Stomach smooth muscle (tissue), 2 donors: ENCODE measurements around the gene C1R.

ENCODE experiments used
- H3K27ac ChIP-seq: one replicate; pipeline ENCODE4 v1.7.0; 2013; ENCODE audit warnings: mild to moderate bottlenecking, low read length, inconsistent platforms
- H3K27me3 ChIP-seq, 2 donors: one replicate each; pipeline ENCODE4 v1.7.0; 2013; ENCODE audit warnings: low read length in 2 of 2; ENCODE audit not compliant: insufficient read depth in 2 of 2, control insufficient read depth in 1 of 2
- H3K36me3 ChIP-seq, 2 donors: one replicate each; pipeline ENCODE4 v1.7.0; 2013; ENCODE audit warnings: low read length in 2 of 2; ENCODE audit not compliant: control insufficient read depth in 2 of 2, insufficient read depth in 2 of 2
- H3K4me1 ChIP-seq: one replicate; pipeline ENCODE4 v1.7.0; 2013; ENCODE audit warnings: low read length; ENCODE audit not compliant: control insufficient read depth, insufficient read depth
- H3K4me3 ChIP-seq, 2 donors: one replicate each; pipeline ENCODE4 v1.7.0; 2013; ENCODE audit warnings: low read length in 2 of 2
- H3K9ac ChIP-seq, 2 donors: one replicate each; pipeline ENCODE4 v1.7.0; 2013; ENCODE audit warnings: low read length in 2 of 2, mild to moderate bottlenecking in 1 of 2
- H3K9me3 ChIP-seq, 2 donors: one replicate each; pipeline ENCODE4 v1.7.0; 2013; ENCODE audit warnings: low read length in 2 of 2; ENCODE audit not compliant: control insufficient read depth in 2 of 2
- donor health status: healthy.
- donor health status: Pancreatic carcinoma.

Gene C1R

GRCh38 chr12:7096979-7097378 is 4.7 kb upstream of the C1R start:
- Histone ChIP-seq H3K27ac (no peak overlapping the region), H3K9ac (no peak overlapping the region)

DNA sequence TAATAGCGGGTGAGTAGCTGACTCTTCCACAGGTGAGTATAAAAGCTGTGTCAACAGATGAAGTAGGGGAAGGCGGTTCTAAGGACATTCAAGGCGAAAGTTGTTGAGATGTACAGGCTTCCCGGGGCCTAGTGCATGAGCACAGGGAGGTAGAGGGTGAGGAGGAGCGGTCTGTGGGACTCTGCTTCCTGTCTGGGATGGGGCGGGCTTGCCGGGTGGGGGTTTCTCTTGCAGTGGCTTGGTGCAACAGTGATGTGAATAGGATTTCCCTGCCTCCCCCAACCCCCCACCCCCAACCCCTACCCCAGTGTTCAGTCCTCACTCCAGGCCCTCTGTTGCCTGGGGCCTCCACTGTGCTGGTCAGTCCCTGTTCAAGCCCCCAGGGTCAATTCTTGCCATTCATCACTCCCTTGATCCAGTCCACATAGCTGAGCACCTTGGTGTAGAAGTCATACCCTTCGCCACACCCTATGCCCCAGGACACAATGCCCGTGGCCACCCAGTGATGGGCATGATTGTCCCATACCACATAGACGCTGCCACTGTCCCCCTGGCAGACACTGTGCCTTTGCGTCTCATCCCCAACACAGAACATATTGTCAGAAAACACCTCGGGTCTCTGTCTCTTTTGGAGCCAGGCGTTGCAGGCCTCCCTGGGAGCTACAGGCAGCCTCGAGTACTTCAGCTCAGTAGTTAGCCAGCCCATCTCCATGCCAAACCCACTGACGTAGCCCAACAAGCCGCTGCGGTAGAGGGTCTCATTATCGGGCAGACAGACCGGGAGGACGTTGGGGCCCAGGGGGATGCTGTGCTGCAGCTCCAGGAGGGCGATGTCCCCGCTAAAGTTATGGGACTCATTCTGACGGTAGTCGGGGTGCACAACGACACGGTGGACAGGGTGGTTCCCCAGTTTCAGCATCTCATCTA is 4.0 kb upstream of the C1R start:
- no peaks in the 10 kb centered on the region for H3K9me3 ChIP-seq
- H3K27ac ChIP-seq, result no peak overlapping the region
- no peak overlapping the region for H3K9ac ChIP-seq
- H3K4me3 ChIP-seq, result no peak overlapping the region
- H3K4me1 ChIP-seq, result peaks cover 19% of the 10 kb centered on the region
- H3K27me3 ChIP-seq, result no peaks in the 10 kb centered on the region
- peaks cover 4 to 12% of the 10 kb centered on the region in 2 donors for H3K36me3 ChIP-seq

More at GRCh38 chr12:7096979-7097378, 4.7 kb upstream of the C1R start:
- H3K27me3 ChIP-seq, result no peaks in the 10 kb centered on the region
- H3K4me1 ChIP-seq, result peaks cover 15% of the 10 kb centered on the region
- no peaks in the 10 kb centered on the region for H3K9me3 ChIP-seq
- H3K4me3 ChIP-seq, result no peak overlapping the region
- peaks cover 4 to 16% of the 10 kb centered on the region in 2 donors for H3K36me3 ChIP-seq

GRCh38 chr12:7093892-7094291 is 1.6 kb upstream of the C1R start:
- no peak overlapping the region for H3K27ac ChIP-seq
- peaks cover 36% of the 10 kb centered on the region for H3K4me1 ChIP-seq
- H3K27me3 ChIP-seq, result no peaks in the 10 kb centered on the region
- H3K9ac ChIP-seq, result peak overlapping the region in 1 of 2 donors; percentile 10
- H3K9me3 ChIP-seq, result no peaks in the 10 kb centered on the region
- peaks cover 5 to 11% of the 10 kb centered on the region in 2 donors for H3K36me3 ChIP-seq
- no peak overlapping the region for H3K4me3 ChIP-seq

- Histone ChIP-seq H3K4me3 (no peak overlapping the region), H3K27me3 (no peaks in the 10 kb centered on the region), H3K9me3 (no peaks in the 10 kb centered on the region), H3K36me3 (peaks cover 9 to 14% of the 10 kb centered on the region in 2 donors), H3K9ac (peak overlapping the region in 1 of 2 donors; percentile 10), H3K27ac (no peak overlapping the region), H3K4me1 (peaks cover 36% of the 10 kb centered on the region)
Observed at GRCh38 chr12:7093486-7093885, 1.2 kb upstream of the C1R start.

DNA sequence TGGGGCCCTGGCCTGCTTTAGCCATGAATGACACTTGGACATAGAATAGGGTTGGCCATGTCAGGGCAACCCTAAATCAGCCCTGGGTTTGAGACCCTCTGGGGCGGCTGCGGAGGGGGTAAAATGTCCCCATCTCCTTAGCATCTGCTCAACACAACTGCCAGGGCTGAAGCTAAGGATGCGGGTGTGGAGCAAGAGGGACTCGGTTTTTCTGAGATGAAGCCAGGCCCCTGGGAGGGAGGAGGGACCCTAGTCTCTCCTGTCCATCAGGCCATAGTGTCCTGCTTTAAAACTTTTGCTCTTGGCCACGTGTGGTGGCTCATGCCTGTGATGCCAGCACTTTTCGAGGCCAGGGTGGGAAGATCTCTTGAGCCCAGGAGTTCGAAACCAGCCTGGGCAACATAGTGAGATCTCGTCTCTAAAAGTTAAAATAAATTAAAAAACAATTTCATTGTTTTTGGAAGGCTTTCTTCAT is 778 bp upstream of the C1R start:
- Histone ChIP-seq H3K27me3 (no peaks in the 10 kb centered on the region), H3K9ac (peak overlapping the region; percentile 85 to 90), H3K9me3 (no peaks in the 10 kb centered on the region), H3K36me3 (peaks cover 10 to 14% of the 10 kb centered on the region in 2 donors), H3K4me1 (peaks cover 36% of the 10 kb centered on the region), H3K27ac (peak overlapping the region; percentile 81), H3K4me3 (peak overlapping the region in 1 of 2 donors; percentile 87)

DNA sequence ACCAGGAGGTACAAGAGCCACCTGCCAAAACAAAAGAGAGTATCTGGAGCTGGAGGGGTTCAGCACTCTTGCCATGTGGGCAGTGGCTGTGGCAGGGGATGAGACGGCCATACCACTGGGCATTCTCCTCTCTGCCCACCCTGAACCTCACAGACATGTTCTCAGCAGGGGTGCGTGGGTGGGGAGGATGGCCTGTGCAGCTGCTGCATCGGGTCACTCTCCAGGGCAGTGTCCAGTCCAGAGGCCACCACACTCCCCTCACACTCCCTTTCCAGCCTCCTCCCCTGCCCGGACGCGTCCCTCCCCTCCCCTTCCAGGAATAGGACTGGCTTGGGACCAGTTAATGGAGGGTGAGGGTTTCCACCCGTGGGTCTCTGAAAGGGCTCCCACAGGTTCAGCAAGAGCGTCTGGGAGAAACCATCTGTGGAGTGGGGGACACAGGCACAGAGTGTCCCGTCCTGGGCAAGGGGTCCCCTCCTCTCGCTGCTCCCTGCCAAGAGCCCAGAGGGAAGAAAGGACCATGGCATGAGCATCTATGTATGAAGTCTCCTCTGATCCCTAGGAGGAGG is 501 bp downstream of the C1R start:
- no peaks in the 10 kb centered on the region for H3K9me3 ChIP-seq
- H3K9ac ChIP-seq, result peak overlapping the region; percentile 85 to 90
- peaks cover 36% of the 10 kb centered on the region for H3K4me1 ChIP-seq
- peak overlapping the region; percentile 87 to 91 for H3K4me3 ChIP-seq
- H3K36me3 ChIP-seq, result peaks cover 10 to 20% of the 10 kb centered on the region in 2 donors
- no peaks in the 10 kb centered on the region for H3K27me3 ChIP-seq
- peak overlapping the region; percentile 81 for H3K27ac ChIP-seq

DNA sequence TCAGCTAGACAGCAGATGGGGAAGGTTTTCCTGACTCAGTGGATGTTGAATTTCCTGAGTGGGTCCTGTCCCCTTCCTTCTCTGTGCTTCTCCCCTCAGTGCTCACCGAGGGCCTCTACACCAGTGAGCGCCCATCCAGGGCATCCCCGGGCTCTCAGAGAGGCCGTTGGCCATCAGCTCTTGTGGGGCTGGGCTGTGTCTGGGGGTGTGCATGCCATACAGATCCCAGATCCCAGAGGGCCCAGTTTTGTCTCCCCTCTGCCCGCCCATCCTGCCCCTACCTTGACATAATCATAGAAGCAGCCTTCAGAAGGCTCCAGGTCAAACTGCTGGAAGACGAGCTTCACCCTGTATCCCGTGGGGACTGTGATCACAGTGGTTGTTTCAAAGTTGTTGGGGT is 1.1 kb downstream of the C1R start:
- Histone ChIP-seq H3K9me3 (no peaks in the 10 kb centered on the region), H3K27ac (peak overlapping the region; percentile 81), H3K9ac (peak overlapping the region; percentile 85 to 90), H3K27me3 (no peaks in the 10 kb centered on the region), H3K36me3 (peaks cover 16 to 25% of the 10 kb centered on the region in 2 donors), H3K4me3 (peak overlapping the region; percentile 87 to 91), H3K4me1 (peaks cover 36% of the 10 kb centered on the region)

- Histone ChIP-seq H3K4me3 (peak overlapping the region; percentile 40 to 87), H3K36me3 (peaks cover 23 to 33% of the 10 kb centered on the region in 2 donors), H3K27ac (peak overlapping the region; percentile 81), H3K9ac (peak overlapping the region; percentile 36 to 85), H3K27me3 (no peaks in the 10 kb centered on the region), H3K9me3 (no peaks in the 10 kb centered on the region), H3K4me1 (peaks cover 36% of the 10 kb centered on the region)
Observed at GRCh38 chr12:7090222-7090998, 1.8 kb downstream of the C1R start.

GRCh38 chr12:7089196-7089871 is 2.9 kb downstream of the C1R start:
- Histone ChIP-seq H3K27ac (no peak overlapping the region), H3K4me1 (peaks cover 36% of the 10 kb centered on the region), H3K9me3 (no peaks in the 10 kb centered on the region), H3K4me3 (peak overlapping the region in 1 of 2 donors; percentile 87), H3K9ac (no peak overlapping the region), H3K36me3 (peaks cover 33 to 42% of the 10 kb centered on the region in 2 donors), H3K27me3 (no peaks in the 10 kb centered on the region)

DNA sequence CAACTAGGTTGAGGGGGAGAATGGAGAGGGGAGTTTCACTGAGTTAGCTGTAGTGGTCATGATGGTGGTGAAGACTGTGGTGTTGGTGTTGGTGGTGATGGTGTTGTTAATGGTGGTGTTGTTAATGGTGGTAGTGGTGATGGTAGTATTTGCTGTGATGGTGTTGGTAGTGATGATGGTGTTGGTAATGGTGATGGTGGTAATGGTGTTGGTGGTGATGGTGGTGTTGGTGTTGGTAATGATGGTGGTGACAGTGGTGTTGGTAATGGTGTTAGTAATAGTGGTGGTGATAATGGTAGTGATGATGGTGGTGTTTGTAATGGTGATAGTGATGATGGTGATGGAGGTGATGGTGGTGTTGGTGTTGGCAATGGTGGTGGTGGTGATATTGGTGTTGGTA is 9.1 kb downstream of the C1R start:
- H3K36me3 ChIP-seq, result peaks cover 41 to 52% of the 10 kb centered on the region in 2 donors
- no peak overlapping the region for H3K9ac ChIP-seq
- no peaks in the 10 kb centered on the region for H3K27me3 ChIP-seq
- no peaks in the 10 kb centered on the region for H3K9me3 ChIP-seq
- H3K4me3 ChIP-seq, result no peak overlapping the region
- H3K4me1 ChIP-seq, result peaks cover 15% of the 10 kb centered on the region
- no peak overlapping the region for H3K27ac ChIP-seq
